GM21737 (cell line): ENCODE measurements around the gene CACYBP.

ENCODE experiments used
- ATAC-seq: cut with Tn5 transposase; IDR thresholded peaks from one replicate; pipeline ENCODE4 v1.9.1; 2021; ENCODE audit warnings: mild to moderate bottlenecking, moderate library complexity; ENCODE audit not compliant: unreplicated experiment

CACYBP gene

DNA sequence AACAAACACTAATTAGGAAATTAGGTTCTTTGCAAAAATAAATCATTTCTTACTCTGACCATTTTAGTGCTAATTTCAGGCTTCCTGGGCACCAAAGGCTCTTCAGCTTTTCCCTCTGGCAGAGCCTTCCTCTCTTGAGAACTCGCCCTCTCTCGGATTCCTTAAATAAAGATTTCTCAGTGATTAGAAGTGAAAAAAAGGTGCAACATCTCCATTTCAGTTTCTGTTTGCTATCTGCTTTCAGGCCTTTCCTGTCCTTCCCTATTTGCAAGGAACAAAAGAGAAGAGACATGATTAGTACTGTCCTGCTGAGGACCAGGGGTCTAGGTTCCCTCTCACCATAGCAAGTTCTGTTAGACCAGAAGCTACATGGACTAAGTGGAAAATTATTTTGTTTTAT, 27.8 kb upstream of the CACYBP start:
- ATAC-seq: no peak

DNA sequence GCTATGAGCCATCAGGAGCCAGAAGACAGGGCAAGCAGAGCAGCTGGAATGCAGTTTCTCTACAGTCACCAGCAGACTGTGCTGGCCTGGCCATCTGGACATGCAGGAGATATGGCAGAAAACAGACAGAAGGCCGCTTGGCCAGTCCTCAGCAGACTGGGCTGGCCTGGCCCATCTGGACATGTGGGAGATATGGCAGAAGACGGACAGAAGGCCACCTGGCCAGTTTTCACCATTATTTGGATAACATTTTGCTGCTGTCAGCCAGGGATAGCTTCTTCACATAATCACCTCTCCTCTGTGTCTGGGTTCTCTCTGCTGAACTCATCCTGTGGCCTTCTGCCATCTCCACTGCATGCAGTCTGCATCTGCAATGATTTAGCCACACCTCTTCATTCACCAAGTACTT, 25.0 kb upstream of the CACYBP start:
- ATAC-seq: no peak

DNA sequence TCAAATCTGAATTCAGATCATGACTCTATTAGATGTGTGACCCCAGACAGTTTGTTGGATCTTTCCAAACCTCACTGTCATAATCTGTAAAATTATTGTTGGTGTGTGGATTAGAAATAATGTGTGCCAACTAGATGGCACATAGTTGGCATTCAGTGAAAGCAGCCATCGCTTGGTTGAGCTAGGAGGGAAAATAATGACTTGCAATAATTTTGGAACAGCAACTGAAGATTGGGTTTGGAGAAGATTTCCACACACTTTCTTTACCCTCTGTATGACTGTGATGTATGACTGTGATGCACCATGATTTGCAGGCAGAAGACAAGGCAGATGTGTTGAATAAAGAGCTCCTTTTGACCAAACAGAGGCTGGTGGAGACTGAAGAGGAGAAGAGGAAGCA, 24.0 kb upstream of the CACYBP start:
- ATAC-seq: no peak

DNA sequence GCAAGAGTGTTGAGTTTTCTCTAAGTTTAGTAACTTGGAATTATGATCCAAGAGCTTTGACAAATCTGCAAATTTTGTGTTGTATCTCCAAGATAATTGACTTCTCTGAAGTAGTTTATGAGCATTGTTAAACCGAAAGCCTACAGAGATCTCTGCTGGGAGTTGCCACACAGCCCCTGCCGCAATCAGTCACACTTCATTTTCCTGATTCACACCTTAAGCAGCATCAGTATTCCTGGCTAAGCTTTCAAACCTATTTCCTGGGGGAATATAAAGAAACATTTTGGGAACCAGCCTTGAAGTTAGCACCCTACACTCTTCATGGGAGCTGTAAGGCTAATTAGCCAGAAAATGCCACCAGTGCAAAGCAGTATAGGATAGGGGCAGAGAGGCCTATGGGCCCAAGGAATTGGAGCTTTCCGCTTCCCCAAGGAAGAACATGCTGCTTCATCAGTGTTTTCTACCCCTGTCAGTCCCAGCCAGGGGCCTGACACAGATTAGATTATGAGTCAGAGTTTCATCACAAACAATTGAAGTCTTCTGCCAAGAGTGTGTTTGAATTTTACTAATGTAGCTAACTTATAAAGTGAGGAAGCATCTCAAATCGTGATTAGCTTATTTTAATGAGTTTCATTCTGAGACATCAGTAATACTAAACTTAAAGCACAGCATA, 23.2 kb upstream of the CACYBP start:
- no peak for ATAC-seq

DNA sequence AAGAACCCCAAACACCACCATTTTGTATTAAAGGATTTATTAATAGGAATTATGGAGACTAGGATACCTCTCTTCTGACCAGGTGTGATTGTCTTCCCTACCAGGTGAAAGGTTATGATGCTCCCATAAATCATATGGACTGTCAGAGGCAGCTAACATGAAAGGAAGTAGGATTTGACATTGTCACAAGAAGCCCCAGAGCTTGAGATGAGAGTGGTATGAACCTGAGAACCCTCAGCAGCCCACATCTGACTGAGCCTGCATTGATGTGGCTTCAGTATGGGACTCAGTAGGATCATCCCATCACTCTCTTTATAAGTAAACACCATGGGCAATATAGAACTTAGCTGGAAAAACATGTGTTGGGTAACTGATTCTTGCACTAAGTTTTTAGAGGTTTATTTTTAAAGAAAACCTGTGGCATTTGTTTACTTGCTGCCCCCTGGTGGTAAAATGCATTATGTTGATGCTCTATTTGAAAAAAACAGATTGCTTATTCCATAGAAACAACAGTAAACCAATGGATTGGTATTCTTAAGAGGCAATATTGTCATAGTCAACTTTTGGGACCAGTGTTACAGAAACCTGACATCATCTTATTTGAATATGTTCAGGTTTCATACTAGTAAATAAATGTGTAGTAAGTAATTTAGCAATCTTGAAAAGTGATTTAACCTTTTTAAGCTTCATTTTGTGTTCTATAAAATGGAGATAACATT, 16.6 kb upstream of the CACYBP start:
- no peak for ATAC-seq

DNA sequence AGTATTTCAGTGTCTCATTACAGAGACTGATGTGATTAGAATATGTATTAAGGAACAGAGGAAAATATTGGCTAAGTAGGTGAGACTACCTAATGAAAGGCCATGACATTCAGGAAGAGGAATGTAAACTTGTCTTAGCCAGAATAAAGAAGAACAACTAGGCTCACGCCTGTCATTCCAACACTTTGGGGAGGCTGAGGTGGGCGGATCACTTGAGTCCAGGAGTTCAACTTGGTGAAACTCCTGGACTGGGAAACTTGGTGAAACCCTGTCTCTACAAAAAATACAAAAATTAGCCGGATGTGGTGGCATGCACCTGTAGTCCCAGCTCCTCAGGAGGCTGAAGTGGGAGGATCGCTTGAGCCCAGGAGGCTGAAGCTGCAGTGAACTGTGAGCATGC, 14.8 kb upstream of the CACYBP start:
- ATAC-seq: no peak

DNA sequence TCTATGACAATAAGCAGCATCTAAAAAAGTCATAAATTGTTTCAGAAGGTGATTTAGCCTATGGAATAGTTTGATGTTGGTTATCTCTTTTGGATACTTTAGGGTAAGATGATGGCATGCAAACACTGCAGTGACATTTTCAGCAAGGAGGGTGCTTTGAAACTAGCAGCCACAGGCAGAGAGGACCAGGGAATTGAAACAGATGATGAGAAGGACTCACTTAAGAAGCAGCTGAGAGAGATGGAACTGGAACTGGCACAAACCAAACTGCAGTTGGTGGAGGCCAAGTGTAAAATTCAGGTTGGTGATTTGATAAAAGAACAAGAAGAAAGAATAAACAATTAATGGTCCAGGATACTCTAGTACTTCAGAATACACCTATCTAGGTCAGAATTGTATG, 11.2 kb upstream of the CACYBP start:
- ATAC-seq: no peak

DNA sequence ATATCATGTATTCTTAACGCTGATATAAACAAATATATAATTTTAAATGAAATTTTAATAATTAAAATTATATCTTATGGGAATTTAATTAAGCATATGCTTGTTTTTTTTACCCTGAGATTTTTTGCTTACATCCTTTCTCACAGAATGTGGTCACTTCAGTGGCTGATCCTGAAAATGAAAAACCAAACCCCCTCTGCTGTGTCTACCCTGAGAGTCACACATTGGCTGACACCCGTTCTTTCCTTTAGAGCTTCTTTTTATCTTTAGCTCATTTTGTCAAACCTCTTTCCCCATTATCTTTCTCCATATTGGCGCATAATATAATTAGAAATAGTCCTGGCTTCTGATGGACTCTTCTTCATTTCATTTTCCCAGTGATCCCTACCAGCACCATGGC, 10.8 kb upstream of the CACYBP start:
- ATAC-seq: no peak

DNA sequence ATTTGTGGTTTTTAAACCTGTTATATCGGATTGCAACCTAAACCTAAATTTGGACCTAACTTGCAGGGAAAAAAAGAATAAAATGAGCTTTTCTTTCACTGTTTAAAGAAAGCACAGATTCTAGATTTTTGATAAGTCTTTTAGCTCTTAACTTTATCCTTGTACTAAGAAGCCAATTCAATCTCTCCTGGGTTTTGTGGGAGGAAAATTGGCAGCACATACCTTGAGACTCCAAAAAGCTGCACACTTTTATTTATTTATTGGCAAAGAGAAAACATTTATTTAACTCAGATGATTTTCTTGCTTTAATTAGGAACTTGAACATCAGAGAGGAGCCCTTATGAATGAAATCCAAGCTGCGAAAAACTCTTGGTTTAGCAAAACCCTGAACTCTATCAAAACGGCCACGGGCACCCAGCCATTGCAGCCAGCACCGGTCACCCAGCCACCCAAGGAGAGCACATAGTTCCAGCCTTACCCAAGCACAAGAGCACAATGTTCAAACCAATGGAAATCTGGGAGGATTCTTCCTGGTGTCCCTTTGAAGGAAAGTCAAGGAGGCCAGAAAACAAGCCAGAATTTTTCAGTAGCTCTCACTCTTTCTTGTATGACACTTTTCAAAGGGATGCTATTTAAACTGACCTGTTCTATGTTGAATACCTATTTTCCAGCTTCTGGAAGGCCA, 10.1 kb upstream of the CACYBP start:
- no peak for ATAC-seq

DNA sequence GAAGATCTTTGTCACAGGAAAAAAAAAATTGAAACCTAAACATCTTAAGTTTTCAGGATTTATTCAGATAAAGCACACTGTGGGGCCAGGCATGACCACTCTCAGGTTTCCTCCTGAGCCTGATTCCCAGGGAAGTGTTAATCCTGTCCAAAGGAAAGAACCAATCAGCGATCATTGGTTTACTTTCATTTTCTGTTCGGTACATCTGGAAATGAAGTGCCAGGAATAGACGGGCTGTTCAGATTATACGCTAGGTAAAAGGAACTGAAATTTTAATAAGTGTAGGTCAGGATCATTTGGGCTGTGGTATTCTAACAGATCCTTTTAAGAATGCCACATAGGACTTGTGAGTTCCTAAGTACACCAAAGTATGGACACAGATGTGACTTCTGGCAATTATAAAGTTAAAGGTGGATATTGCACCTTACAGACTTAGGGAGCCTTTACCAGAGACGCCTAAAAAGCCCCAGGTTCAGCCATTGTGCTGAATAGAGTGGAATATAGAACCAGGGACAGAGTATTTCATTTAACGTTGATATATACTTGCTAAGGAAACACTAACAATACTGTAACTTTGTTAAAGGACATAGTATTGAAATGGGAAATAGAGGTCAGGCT, 9.3 kb upstream of the CACYBP start:
- ATAC-seq: no peak

DNA sequence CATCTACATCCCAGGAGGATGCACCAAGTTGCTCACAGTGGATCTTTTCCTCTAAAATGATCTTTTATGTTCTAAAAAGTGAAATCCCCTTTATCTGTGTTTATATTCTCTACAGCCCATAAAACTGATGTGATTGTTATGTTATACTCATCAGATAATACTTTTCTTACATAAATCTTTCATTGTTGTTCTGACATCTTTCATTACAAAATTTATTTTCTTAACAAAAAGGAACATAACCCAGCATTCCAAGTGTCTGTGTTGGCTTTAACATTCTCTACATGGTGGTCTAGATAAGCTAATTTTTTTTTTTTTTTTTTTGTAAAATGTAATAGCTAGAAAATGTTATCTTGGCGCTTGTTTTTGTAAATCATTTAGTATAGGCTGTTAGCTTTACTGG, 8.3 kb upstream of the CACYBP start:
- ATAC-seq: no peak

DNA sequence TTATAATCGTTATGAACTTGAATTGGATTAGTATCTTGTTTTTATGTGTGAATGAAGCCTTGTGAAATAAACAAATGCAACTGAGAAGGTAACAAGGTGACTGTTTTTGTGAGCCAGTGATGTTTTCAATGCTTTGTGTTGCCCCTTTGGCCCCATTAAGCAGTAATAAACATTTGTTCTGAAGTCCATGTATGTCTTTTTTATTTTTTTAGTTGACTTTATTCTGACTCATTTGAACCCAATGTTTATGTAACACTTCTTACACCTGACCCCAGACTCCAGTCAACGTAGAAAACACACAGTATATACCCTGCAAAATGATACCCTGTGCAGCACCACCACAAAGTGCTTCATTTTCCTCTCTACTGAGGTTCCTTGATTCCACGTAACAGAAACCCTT, 4.6 kb upstream of the CACYBP start:
- no peak for ATAC-seq

DNA sequence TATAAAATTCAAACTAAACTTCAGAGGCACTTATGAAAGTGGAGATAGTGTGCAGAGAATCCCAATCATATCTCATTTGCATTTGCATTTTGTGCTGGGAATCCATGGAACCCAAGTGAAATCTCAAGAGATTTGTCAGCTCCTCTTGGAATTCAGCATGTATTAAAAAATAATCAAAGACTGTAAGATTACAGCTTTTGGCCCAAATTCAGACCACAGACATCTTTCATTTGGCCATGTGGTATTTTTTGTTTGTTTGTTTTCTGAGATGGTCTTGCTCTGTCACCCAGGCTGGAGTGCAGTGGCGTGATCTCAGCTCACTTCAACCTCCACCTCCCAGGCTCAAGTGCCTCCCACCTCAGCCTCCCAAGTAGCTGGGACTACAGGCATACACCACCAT, 3.8 kb upstream of the CACYBP start:
- no peak for ATAC-seq

DNA sequence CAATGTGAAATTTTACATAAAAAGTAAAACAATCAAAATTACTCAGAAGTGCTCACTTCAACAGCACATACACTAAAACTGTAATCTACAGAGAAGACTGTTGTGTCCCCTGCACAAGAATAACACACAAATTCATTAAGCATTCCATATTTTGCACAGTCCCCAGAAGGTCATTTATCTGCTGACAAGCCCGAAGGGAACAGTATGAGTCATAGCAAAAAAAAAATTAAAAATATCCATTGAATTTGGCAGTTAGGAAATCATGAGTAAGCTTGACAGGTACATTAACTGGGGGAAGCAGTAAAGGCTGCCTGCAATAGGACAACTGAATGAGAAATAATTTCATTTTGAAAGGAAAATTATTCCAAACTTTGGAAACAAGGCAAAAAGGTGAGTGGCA, 3.3 kb upstream of the CACYBP start:
- no peak for ATAC-seq

DNA sequence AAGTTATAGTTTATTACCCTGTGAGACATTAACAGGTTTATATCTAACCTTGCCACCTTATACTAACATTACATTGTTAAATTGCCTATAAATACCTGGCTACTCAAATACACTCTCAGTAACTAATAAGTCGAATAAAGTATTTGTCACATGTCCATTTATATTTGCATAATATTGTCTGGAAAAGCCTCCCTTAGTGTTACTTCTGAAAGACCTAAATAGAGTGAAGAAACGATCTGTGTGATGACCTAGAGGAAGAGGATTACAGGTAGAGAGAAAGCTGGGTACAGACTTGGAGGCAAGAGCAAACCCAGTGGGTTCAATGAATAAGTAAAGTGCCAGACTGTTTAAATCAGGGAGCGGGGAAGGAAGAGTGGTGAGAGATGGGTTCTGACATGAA, 2.7 kb upstream of the CACYBP start:
- no peak for ATAC-seq

DNA sequence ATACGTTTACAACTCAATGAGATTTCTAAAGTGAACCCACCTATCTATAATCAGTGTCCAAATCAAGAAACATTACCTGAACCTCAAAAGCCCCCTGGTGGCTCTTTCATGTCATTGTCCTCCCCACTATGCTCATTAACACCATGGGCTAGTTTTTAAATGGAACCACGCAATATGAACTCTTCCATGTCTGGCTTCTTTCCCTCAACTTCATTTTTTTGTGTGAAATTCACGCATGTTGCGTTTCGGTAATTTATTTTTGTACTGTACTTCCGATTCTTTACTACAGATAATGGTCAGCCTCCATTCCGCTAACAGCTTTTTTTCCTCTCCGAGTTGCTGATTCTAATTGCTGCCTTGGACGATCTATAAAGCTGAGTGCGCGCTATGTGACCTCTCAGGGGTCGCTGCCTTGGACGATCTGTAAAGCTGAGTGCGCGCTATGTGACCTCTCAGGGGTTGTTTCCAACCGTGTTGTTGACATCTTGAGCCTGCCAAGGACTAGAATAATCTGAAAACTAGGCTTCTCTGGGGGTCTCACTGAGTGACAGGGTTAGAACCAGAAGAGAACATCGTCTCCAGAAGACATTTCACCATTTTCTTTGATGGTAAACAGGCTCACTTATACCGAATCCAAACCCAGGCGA, 1.1 kb upstream of the CACYBP start:
- ATAC-seq: peak; percentile 6

DNA sequence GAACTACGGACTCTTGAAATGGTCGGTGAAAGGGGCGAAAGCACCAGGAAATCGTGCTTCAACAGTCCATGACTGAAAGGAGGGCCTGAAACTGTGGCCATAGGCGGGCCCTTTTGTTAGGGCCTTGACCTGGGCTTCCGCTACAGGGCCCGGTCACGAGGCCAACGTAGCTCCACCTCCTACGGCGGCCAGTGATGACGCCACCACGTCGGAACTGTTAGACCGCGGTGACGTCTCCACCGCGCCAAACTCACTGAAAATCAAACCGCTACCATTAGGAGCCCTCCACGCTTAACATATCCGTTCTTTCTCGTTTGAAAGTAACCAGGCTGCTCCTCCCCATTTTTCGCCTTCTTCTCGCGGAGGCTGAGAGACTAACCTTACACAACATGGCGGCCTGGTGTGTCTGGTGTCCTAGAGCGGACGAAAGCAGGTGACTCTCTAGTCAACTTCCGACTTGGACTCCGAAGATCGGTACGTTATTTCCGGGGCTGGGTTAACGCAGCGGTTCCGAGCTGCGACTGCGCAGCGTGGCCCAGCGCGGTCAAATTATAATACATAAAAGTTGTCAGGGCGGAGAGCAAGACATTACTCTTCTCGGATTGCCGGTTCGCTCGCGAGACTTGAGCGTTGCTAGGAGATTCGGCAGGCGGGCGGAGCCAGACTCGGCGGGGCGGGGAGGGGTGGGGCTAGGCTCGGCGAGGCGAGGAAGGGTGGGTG, 371 bp upstream of the CACYBP start:
- ATAC-seq: peak; percentile 69

DNA sequence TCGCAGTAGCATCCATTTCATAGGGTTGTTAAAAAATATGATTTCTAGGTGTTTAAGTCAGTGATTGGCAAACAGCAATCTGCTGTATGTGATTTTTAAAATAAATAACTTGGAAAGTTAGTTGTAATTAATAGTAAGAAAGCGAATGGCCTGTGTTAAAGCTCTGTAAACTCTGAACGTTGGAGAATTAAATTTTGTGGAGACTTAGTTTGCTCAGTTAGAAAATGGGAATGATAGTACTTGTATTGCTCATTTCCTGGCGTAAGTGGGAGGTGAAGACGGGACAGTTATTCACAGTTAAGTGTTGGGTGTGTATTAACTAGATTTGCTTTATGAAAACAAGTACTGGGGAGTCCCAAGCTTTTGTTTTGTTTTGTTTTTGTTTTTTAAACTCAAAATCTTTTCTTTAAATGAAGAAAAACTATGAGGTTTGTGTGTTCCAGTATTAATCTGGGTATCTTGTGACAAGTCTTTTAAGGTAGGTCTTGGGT, 995 bp downstream of the CACYBP start:
- ATAC-seq: no peak

DNA sequence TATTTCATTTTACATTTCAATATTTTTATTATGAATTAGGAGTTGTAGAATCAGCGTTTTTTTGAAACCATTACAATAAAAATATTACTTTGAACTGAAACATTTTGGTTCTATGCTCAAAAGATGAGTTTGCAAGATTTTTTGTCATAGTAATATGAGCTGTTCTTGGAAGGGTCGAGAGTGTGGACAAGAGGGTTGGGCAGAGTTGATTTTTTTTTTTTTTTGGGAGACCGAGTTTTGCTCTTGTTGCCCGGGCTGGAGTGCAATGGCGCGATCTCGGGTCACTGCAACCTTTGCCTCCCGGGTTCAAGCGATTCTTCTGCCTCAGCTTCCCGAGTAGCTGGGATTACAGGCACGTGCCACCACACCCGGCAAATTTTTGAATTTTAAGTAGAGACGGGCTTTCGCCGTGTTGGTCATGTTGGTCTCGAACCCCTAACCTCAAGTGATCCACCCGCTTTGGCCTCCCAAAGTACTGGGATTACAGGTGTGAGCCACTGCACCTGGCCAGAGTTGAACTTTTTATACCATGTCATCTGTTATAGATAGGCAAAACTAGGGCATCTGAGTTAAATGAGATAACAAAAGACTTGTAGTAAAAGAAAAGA, 3.3 kb downstream of the CACYBP start:
- ATAC-seq: no peak

DNA sequence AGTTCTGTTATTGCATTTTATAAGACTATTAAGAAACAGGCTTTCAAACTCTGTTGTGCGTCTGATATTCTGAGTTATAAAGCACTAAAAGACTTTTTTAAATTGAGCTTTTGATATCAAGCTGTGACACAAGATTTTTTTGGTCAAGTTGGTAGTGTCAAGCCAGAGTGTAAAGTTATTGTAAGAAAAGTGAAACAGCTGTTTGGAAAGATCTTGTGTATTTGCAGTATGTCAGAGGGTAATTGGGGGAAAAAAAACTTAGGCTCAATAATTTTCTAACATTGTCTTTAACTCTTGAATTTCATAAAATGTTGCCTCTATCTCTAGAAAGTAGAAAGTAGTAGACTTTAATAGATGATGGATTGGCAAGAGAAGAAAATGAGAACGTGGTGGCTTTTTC, 3.8 kb downstream of the CACYBP start:
- no peak for ATAC-seq
